H9 (cell line): ENCODE measurements around the gene KAT7. TPM values are rescaled to one million over a fixed set of nuclear protein-coding genes. Genes with fewer than 3 reads are reported as not detected.

Experiments used
- DNase-seq: peaks from one replicate; pipeline ENCODE4 v3.0.0-alpha.2; 2017
- H2AFZ ChIP-seq: one replicate; pipeline ENCODE4 v1.6.1; 2013; ENCODE audit warnings: mild to moderate bottlenecking, low read length, control low read depth, moderate library complexity
- H2AK5ac ChIP-seq: 2 replicates; pipeline ENCODE4 v1.6.1; 2013; ENCODE audit warnings: low read length, control low read depth, mixed read lengths; ENCODE audit not compliant: insufficient read length
- H2BK120ac ChIP-seq: one replicate; pipeline ENCODE4 v1.6.1; 2013; ENCODE audit warnings: low read depth, mild to moderate bottlenecking, low read length, control low read depth, inconsistent platforms; ENCODE audit not compliant: poor library complexity, severe bottlenecking
- H2BK12ac ChIP-seq: 2 replicates; pipeline ENCODE4 v1.6.1; 2013; ENCODE audit warnings: low read length, control low read depth, mixed read lengths, low read depth; ENCODE audit not compliant: insufficient read length
- H2BK15ac ChIP-seq: 2 replicates; pipeline ENCODE4 v1.6.1; 2013; ENCODE audit warnings: low read depth, low read length, control low read depth
- H2BK20ac ChIP-seq: one replicate; pipeline ENCODE4 v1.6.1; 2013; ENCODE audit warnings: low read depth, mild to moderate bottlenecking, low read length, control low read depth, inconsistent platforms; ENCODE audit not compliant: poor library complexity, severe bottlenecking
- H2BK5ac ChIP-seq: 2 replicates; pipeline ENCODE4 v1.6.1; 2013; ENCODE audit warnings: low read length, control low read depth, mixed read lengths; ENCODE audit not compliant: insufficient read length
- H3K14ac ChIP-seq: 2 replicates; pipeline ENCODE4 v1.6.1; 2013; ENCODE audit warnings: low read length, control low read depth; ENCODE audit not compliant: insufficient read depth
- H3K18ac ChIP-seq: 2 replicates; pipeline ENCODE4 v1.6.1; 2013; ENCODE audit warnings: low read depth, mild to moderate bottlenecking, mixed read lengths, low read length, control low read depth; ENCODE audit not compliant: insufficient read length
- H3K23ac ChIP-seq: 2 replicates; pipeline ENCODE4 v1.6.1; 2013; ENCODE audit warnings: low read length, control low read depth, mixed read lengths, low read depth; ENCODE audit not compliant: insufficient read length
- H3K23me2 ChIP-seq: 2 replicates; pipeline ENCODE4 v1.6.1; 2013; ENCODE audit warnings: low read depth, mild to moderate bottlenecking, mixed read lengths, low read length, control low read depth; ENCODE audit not compliant: insufficient read length, poor library complexity, severe bottlenecking
- H3K27ac ChIP-seq: 2 replicates; pipeline ENCODE4 v1.5.1; 2013; ENCODE audit warnings: low read length, control low read depth, mixed read lengths, low read depth; ENCODE audit not compliant: insufficient read length
- H3K27me3 ChIP-seq: 2 replicates; pipeline ENCODE4 v1.6.1; 2013; ENCODE audit warnings: low read length, control low read depth, inconsistent platforms; ENCODE audit not compliant: insufficient read depth
- H3K4ac ChIP-seq: 2 replicates; pipeline ENCODE4 v1.6.1; 2013; ENCODE audit warnings: low read depth, mild to moderate bottlenecking, control low read depth, inconsistent platforms, low read length, moderate library complexity
- H3K4me1 ChIP-seq: 2 replicates; pipeline ENCODE4 v1.6.1; 2013; ENCODE audit warnings: low read length, control low read depth, inconsistent platforms; ENCODE audit not compliant: insufficient read depth
- H3K4me2 ChIP-seq: 2 replicates; pipeline ENCODE4 v1.6.1; 2013; ENCODE audit warnings: low read length, control low read depth, mixed read lengths; ENCODE audit not compliant: insufficient read length, insufficient read depth
- H3K56ac ChIP-seq: 2 replicates; pipeline ENCODE4 v1.6.1; 2013; ENCODE audit warnings: low read depth, mild to moderate bottlenecking, mixed read lengths, low read length, control low read depth; ENCODE audit not compliant: insufficient read length
- H3K79me1 ChIP-seq: 2 replicates; pipeline ENCODE4 v1.6.1; 2013; ENCODE audit warnings: low read depth, mild to moderate bottlenecking, moderate library complexity, low read length, control low read depth, inconsistent platforms; ENCODE audit not compliant: insufficient read depth, poor library complexity, severe bottlenecking
- H3K79me2 ChIP-seq: 2 replicates; pipeline ENCODE4 v1.6.1; 2013; ENCODE audit warnings: low read length, control low read depth, inconsistent platforms; ENCODE audit not compliant: insufficient read depth
- H3K9ac ChIP-seq: 2 replicates; pipeline ENCODE4 v1.6.1; 2013; ENCODE audit warnings: low read length, control low read depth, mixed read lengths; ENCODE audit not compliant: insufficient read length; ENCODE audit errors: extremely low read depth
- H3K9me3 ChIP-seq: one replicate; pipeline ENCODE4 v1.6.1; 2013; ENCODE audit warnings: low read depth, low read length, inconsistent platforms; ENCODE audit not compliant: control insufficient read depth
- H3T11ph ChIP-seq: one replicate; pipeline ENCODE4 v1.6.1; 2013; ENCODE audit warnings: mild to moderate bottlenecking, low read length, control low read depth, inconsistent platforms
- H4K20me1 ChIP-seq: one replicate; pipeline ENCODE4 v1.6.1; 2013; ENCODE audit not compliant: control insufficient read depth, insufficient read length, insufficient read depth
- H4K5ac ChIP-seq: 2 replicates; pipeline ENCODE4 v1.6.1; 2013; ENCODE audit warnings: low read depth, mild to moderate bottlenecking, mixed read lengths, low read length, control low read depth; ENCODE audit not compliant: insufficient read length
- H4K8ac ChIP-seq: replicated peaks from 2 replicates; pipeline ENCODE4 v1.6.1; 2013; ENCODE audit warnings: low read length, control low read depth, mixed read lengths, low read depth; ENCODE audit not compliant: insufficient read length
- H4K91ac ChIP-seq: 2 replicates; pipeline ENCODE4 v1.6.1; 2013; ENCODE audit warnings: low read depth, mild to moderate bottlenecking, moderate library complexity, mixed read lengths, low read length, control low read depth; ENCODE audit not compliant: insufficient read length
- H3K27ac Mint-ChIP-seq, 3 experiments: 2 replicates in 2 of 3; 3 replicates in 1 of 3; pipeline ENCODE4 v1.8.0; 2020 to 2021; ENCODE audit warnings: mixed read lengths in 3 of 3, mild to moderate bottlenecking in 1 of 3, moderate library complexity in 1 of 3
- H3K27me3 Mint-ChIP-seq: 2 replicates; pipeline ENCODE4 v1.8.0; 2021; ENCODE audit warnings: low read depth, mild to moderate bottlenecking, moderate library complexity, mixed read lengths
- H3K36me3 Mint-ChIP-seq, 3 experiments: 2 replicates in 2 of 3; 3 replicates in 1 of 3; pipeline ENCODE4 v1.8.0; 2020 to 2021; ENCODE audit warnings: low read depth in 3 of 3, mixed read lengths in 3 of 3; ENCODE audit not compliant: insufficient read depth in 1 of 3
- H3K4me1 Mint-ChIP-seq, 2 experiments: 2 replicates each; pipeline ENCODE4 v1.8.0; 2020; ENCODE audit warnings: mixed read lengths in 2 of 2
- H3K4me3 Mint-ChIP-seq, 2 experiments: 2 replicates in 1 of 2; 3 replicates in 1 of 2; pipeline ENCODE4 v1.8.0; 2020 to 2021; ENCODE audit warnings: mild to moderate bottlenecking in 2 of 2, mixed read lengths in 2 of 2, moderate library complexity in 1 of 2
- H3K9me3 Mint-ChIP-seq, 2 experiments: 2 replicates in 1 of 2; 3 replicates in 1 of 2; pipeline ENCODE4 v1.8.0; 2020; ENCODE audit warnings: mild to moderate bottlenecking in 2 of 2, mixed read lengths in 2 of 2, moderate library complexity in 1 of 2
- CTCF ChIP-seq: fragments of 200-600 bp; sonication (generic); conservative IDR thresholded peaks from 3 replicates; pipeline ENCODE4 v1.8.0; 2021; ENCODE audit warnings: antibody characterized with exemption, mild to moderate bottlenecking
- WGBS: extraction: QIAGEN DNeasy Blood & Tissue Kit; methylation state at CpG from one replicate; pipeline ENCODE4 v1.1.7; 2013; ENCODE audit warnings: missing lambda C conversion rate, low lambda C conversion rate, mixed read lengths; ENCODE audit not compliant: insufficient read length; ENCODE audit errors: extremely low coverage; 5-methylcytosine and 5-hydroxymethylcytosine counted together
- total RNA-seq: library from RNA; stranded (reverse); gene quantifications from 2 replicates; pipeline ENCODE4 v1.2.1, GENCODE V29; 2021

The KAT7 gene
- total RNA-seq, 1 experiment from 2014 or later = 93.1 TPM

- Histone ChIP-seq H2BK5ac (no peak overlapping the region), H3K4me1 (peaks cover 4% of the 10 kb centered on the region; the same call in 1 of the 2 replicates), H3K23ac (no peak overlapping the region), H3T11ph (no peak overlapping the region), H3K79me1 (peaks cover 14% of the 10 kb centered on the region), H3K79me2 (no peaks in the 10 kb centered on the region; the same call in 1 of the 2 replicates), H4K8ac (no peak overlapping the region), H3K23me2 (no peaks in the 10 kb centered on the region), H3K9ac (no peak overlapping the region), H2AFZ (no peak overlapping the region), H2BK120ac (no peak overlapping the region), H2BK20ac (no peak overlapping the region), H2BK12ac (no peak overlapping the region), H2BK15ac (no peak overlapping the region), H3K4me2 (no peak overlapping the region), H3K4ac (no peak overlapping the region), H3K27me3 (no peaks in the 10 kb centered on the region), H3K56ac (no peak overlapping the region), H3K27ac (no peak overlapping the region), H4K5ac (no peak overlapping the region), H3K14ac (no peak overlapping the region), H4K20me1 (no peaks in the 10 kb centered on the region), H2AK5ac (no peak overlapping the region), H4K91ac (no peak overlapping the region), H3K9me3 (no peaks in the 10 kb centered on the region), H3K18ac (no peak overlapping the region)
- no CpG with 5 or more reads among the region's 3 CpGs for WGBS
- no peak overlapping the region for H3K27ac Mint-ChIP-seq
- no peaks in the 10 kb centered on the region for H3K27me3 Mint-ChIP-seq
- no peak for TF ChIP-seq CTCF
- DNase-seq = no peak
- no peaks in the 10 kb centered on the region for H3K9me3 Mint-ChIP-seq
- H3K36me3 Mint-ChIP-seq = peaks cover 1 to 12% (median 4%) of the 10 kb centered on the region in 3 experiments; a peak in 4 of 7 replicates
- H3K4me3 Mint-ChIP-seq = no peak overlapping the region
- H3K4me1 Mint-ChIP-seq = peaks cover 5 to 18% of the 10 kb centered on the region in 2 experiments
Measured at GRCh38 chr17:49748223-49748622, 40.3 kb upstream of the KAT7 start.
